CD4-positive, alpha-beta T cell (primary cell): ENCODE results near the gene FGF10. TPM values are rescaled to one million over a fixed set of nuclear protein-coding genes. Genes with fewer than 3 reads are reported as not detected.

Source experiments
- ATAC-seq: fragments of 200-7000 bp; cut with Tn5 transposase; one replicate; pipeline ENCODE4 v1.10.0; 2022; ENCODE audit warnings: mild to moderate bottlenecking; ENCODE audit not compliant: poor library complexity
- CTCF ChIA-PET: fragments of 350-600 bp; sonication (Branson Sonifier 250); formaldehyde crosslinking; loops from one replicate; lab custom pipeline; 2021; ENCODE audit warnings: antibody characterized with exemption, inconsistent platforms; lab: Charles Lee
- POLR2A ChIA-PET: fragments of 350-600 bp; sonication (Branson Sonifier 250); formaldehyde crosslinking; loops from one replicate; lab custom pipeline; 2021; ENCODE audit warnings: antibody characterized with exemption, inconsistent platforms; lab: Charles Lee
- DNase-seq, 14 experiments: peaks; one replicate each; pipeline ENCODE4 v3.0.0-alpha.2; 2013 to 2020; ENCODE audit warnings: mixed read lengths in 2 of 14
- H3K27ac ChIP-seq, 2 donors: one replicate each; pipeline versions ENCODE4 v1.5.1 to v1.7.0; 2013; ENCODE audit warnings: low read length in 2 of 2, low read depth in 1 of 2, mild to moderate bottlenecking in 1 of 2
- H3K27me3 ChIP-seq, 2 experiments: 1 replicate in 1 of 2; 2 replicates in 1 of 2; pipeline versions ENCODE4 v1.6.1 to v1.7.0; 2013; ENCODE audit warnings: low read length in 2 of 2, control low read depth in 1 of 2, mild to moderate bottlenecking in 1 of 2, moderate library complexity in 1 of 2; ENCODE audit not compliant: insufficient read depth in 2 of 2, control insufficient read depth in 1 of 2
- H3K36me3 ChIP-seq: one replicate; pipeline ENCODE4 v1.6.1; 2013; ENCODE audit warnings: low read length, control low read depth; ENCODE audit not compliant: insufficient read depth
- H3K4me1 ChIP-seq: one replicate; pipeline ENCODE4 v1.6.1; 2013; ENCODE audit warnings: low read length, control low read depth; ENCODE audit not compliant: insufficient read depth
- H3K4me3 ChIP-seq: one replicate; pipeline ENCODE4 v1.5.1; 2013; ENCODE audit warnings: mild to moderate bottlenecking, low read length, moderate library complexity
- H3K9me3 ChIP-seq, 2 experiments: 1 replicate in 1 of 2; 2 replicates in 1 of 2; pipeline versions ENCODE4 v1.6.1 to v1.7.0; 2013; ENCODE audit warnings: low read length in 2 of 2, mild to moderate bottlenecking in 2 of 2, control low read depth in 1 of 2, moderate library complexity in 1 of 2; ENCODE audit not compliant: control insufficient read depth in 1 of 2, insufficient read depth in 1 of 2
- H3K27ac Mint-ChIP-seq: one replicate; pipeline ENCODE4 v1.8.0; 2020; ENCODE audit warnings: mixed read lengths
- H3K27me3 Mint-ChIP-seq: one replicate; pipeline ENCODE4 v1.8.0; 2021; ENCODE audit warnings: mixed read lengths
- H3K36me3 Mint-ChIP-seq: one replicate; pipeline ENCODE4 v1.8.0; 2021; ENCODE audit warnings: low read depth, mixed read lengths
- H3K4me1 Mint-ChIP-seq: one replicate; pipeline ENCODE4 v1.8.0; 2021; ENCODE audit warnings: low read depth, mixed read lengths
- H3K4me3 Mint-ChIP-seq: one replicate; pipeline ENCODE4 v1.8.0; 2020; ENCODE audit warnings: mild to moderate bottlenecking, mixed read lengths
- H3K9me3 Mint-ChIP-seq: one replicate; pipeline ENCODE4 v1.8.0; 2020; ENCODE audit warnings: mixed read lengths
- CTCF ChIP-seq: fragments of 200-600 bp; IDR thresholded peaks from one replicate; pipeline ENCODE4 v1.8.0; 2022; ENCODE audit warnings: antibody characterized with exemption, mild to moderate bottlenecking
- intact Hi-C, 2 experiments: fragments of 100-400 bp; cut with DNase I in 1 of 2; cut with micrococcal nuclease in 1 of 2; formaldehyde crosslinking; loops; one replicate each; pipeline versions ENCODE4 v1.15.1 to v1.9.0; 2023 to 2025; cut with DNase I, micrococcal nuclease
- polyA plus RNA-seq, 2 donors: library from polyadenylated mRNA; unstranded; fragments of 120-200 nt; gene quantifications; one replicate each; pipeline ENCODE4 v1.2.1, GENCODE V29; 2013
- total RNA-seq, 174 experiments: library from RNA in 2 of 174; stranded (reverse) in 2 of 174; gene quantifications; one replicate each; pipeline ENCODE4 v1.2.3 and lab custom pipeline; 2021 to 2026

FGF10 gene
- total RNA-seq = not detected
- not detected for polyA plus RNA-seq (2013, experiment 1 of 2)
- polyA plus RNA-seq (2013, experiment 2 of 2) = 0.15 TPM
- total RNA-seq (lab: John Stamatoyannopoulos, UW) = 0 to 0.17 (median 0) reads per million in 172 experiments

DNA sequence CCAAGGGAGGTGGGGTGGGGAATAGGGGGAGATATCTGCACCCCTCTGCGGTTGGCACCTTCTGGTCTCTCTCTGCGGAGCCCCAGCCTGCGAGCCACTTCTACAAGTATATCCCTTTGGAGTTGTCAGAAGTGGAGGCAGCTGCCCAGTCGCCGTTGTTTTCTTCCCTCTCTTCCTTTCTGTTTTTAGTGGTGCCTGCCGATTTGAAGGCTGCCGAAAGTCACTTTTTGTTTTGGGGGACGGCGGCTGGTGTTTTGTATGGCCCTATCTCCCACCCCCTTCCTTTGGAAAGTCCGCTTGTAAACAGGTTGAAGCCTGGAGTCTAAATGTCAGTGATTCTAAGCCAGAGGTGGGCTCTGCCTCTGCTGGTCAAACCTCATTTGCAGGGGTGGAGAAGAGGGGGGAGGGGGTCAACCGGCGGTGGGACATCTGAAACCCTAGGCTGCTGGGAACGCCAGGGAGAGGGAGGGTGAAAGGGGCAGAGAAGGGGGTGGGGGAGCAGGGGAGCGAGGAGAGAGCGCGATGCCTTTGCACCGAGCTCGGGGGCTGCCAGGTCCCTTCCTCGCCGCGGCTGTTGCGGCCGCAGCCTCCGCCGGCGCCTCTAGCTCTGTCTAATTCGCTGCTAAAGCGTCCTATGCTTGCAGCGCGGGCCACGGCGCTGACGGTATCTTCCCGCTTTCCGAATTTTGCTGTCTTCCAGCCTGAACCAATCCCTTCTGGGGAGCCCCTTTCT is at the start of gene FGF10:
Gene FGF10 (minus strand): TSS at position 331 of the 733 bp plus-strand sequence. CDS start 738 bp downstream, outside the sequence.
- no peak within 1 kb of the TSS for H3K27ac ChIP-seq
- ChIA-PET CTCF (no interaction called here), POLR2A (no interaction called here)
- peaks cover 3% of the 10 kb centered on the region for H3K4me1 ChIP-seq
- no peak for TF ChIP-seq CTCF
- Mint-ChIP-seq H3K9me3 (no peaks in the 10 kb centered on the region), H3K4me1 (no peaks in the 10 kb centered on the region), H3K27me3 (peaks cover 48% of the 10 kb centered on the region), H3K36me3 (no peaks in the 10 kb centered on the region), H3K4me3 (no peak within 1 kb of the TSS), H3K27ac (no peak within 1 kb of the TSS)
- no peaks in the 10 kb centered on the region for H3K36me3 ChIP-seq
- DNase-seq (no peak), ATAC-seq (no peak)
- H3K4me3 ChIP-seq = no peak within 1 kb of the TSS
- intact Hi-C loops = no loop called here
- peaks cover 0 to 15% of the 10 kb centered on the region in 2 experiments for H3K9me3 ChIP-seq
- peaks cover 25 to 41% of the 10 kb centered on the region in 2 experiments for H3K27me3 ChIP-seq

DNA sequence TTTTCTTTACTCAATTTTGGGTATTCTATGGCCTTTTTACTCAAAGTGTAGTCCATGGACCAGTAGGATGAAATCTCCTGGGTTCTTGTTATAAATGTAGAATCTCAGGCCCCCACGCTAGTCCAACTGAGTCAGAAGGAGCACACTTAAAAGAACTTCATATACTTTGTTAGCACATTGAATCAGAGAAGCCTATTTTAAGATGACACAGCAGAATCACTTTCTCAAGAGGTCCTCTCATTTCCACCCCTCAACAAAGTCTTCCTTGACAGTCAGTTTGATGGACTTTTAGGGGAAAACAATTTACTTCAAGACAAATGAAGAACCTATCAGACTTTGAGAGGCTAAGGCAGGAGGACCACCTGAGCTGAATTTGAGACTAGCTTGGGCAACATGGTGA is 37.7 kb upstream of the FGF10 start:
- CTCF ChIA-PET = no interaction called here
- H3K36me3 ChIP-seq = no peaks in the 10 kb centered on the region
- Mint-ChIP-seq H3K9me3 (peaks cover 9% of the 10 kb centered on the region), H3K27me3 (no peaks in the 10 kb centered on the region), H3K4me1 (no peaks in the 10 kb centered on the region), H3K36me3 (no peaks in the 10 kb centered on the region), H3K4me3 (no peak overlapping the region), H3K27ac (no peak overlapping the region)
- no peaks in the 10 kb centered on the region for H3K27me3 ChIP-seq
- no peak overlapping the region for H3K4me3 ChIP-seq
- no peak for TF ChIP-seq CTCF
- H3K9me3 ChIP-seq = peaks cover 0 to 3% of the 10 kb centered on the region in 2 experiments
- H3K4me1 ChIP-seq = no peaks in the 10 kb centered on the region
- ATAC-seq (no peak), DNase-seq (no peak)
- H3K27ac ChIP-seq = no peak overlapping the region
- intact Hi-C loops = no loop called here
- POLR2A ChIA-PET = no interaction called here

DNA sequence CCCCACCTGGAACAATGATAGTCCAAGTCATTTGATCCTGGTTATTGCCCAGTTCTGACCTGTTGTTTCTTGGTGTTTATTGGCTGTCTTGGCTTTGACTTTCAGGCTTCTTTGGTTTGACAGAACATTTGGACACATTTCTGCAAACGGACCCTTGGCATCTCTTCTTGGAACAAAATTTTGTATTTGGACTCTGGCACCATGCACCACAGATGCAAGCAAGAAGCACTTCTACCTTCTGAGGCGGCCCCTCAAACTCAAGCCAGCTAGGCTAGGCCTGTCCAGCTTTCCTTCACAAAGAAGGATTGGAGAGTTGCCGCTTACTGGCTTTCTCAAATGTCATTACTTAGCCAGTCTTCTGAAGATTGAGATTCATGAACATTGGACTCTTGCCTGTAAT is 23.1 kb upstream of the FGF10 start:
- no peak for ATAC-seq
- no peak overlapping the region for H3K4me3 ChIP-seq
- no peak for DNase-seq
- CTCF ChIA-PET = no interaction called here
- H3K36me3 Mint-ChIP-seq = no peaks in the 10 kb centered on the region
- no peak for TF ChIP-seq CTCF
- H3K9me3 ChIP-seq = no peaks in the 10 kb centered on the region
- POLR2A ChIA-PET = no interaction called here
- no peaks in the 10 kb centered on the region for H3K4me1 Mint-ChIP-seq
- no peaks in the 10 kb centered on the region for H3K27me3 ChIP-seq
- no peaks in the 10 kb centered on the region for H3K27me3 Mint-ChIP-seq
- no peak overlapping the region for H3K4me3 Mint-ChIP-seq
- peaks cover 6% of the 10 kb centered on the region for H3K9me3 Mint-ChIP-seq
- H3K27ac ChIP-seq = no peak overlapping the region
- intact Hi-C loops = no loop called here
- no peaks in the 10 kb centered on the region for H3K36me3 ChIP-seq
- H3K27ac Mint-ChIP-seq = no peak overlapping the region
- H3K4me1 ChIP-seq = no peaks in the 10 kb centered on the region
